DMS114 treated with DMSO at 0.1 percent for 48 hours (cell line): Measurements from ENCODE around the gene MFSD12.
"Not testable (repeated sequence)": the region's sequence is repeated elsewhere in the genome, so short reads cannot be mapped to it uniquely, and the experiment has no call there.

ENCODE experiments used
- DNase-seq: peaks from one replicate; lab custom pipeline; 2025; ENCODE audit not compliant: unreplicated experiment; lab: John Stamatoyannopoulos, UW

Gene MFSD12

DNA sequence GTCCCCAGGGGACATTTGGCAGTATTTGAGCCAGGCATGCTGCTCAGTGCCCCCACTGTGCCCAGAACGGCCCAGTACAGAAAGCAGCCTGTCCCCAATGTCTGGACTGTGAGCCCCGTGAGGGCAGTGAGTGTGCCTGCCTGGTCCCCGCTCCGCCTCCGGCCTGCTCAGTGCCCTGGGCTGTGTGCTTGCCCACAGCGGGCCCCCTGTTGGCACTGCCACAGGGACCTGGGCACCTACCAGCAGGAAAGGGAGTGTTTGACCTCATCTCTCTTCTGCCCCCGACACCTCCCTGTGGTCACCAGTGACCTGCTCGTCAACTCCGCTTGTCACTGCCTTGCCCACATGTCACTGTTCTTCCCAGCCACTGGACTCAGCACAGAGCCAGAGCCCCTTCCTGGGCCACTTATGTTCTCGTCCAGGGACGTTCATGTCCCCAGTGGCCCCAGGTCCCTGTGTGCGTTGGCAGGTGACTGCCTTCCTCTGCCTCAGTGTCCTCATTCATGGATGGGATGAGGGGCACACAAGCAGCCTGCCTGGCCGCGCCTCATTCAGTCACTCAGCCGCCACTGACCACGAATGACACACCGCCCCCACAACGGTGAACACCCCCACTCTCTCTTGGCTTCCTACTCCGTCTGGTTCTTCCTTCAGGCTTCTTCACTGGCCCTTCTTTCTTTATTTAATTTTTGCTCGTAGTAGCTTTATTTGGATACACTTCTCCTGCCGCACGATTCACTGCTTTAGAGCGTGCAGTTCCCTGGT is 48.4 kb downstream of the MFSD12 start:
- DNase-seq = no peak

DNA sequence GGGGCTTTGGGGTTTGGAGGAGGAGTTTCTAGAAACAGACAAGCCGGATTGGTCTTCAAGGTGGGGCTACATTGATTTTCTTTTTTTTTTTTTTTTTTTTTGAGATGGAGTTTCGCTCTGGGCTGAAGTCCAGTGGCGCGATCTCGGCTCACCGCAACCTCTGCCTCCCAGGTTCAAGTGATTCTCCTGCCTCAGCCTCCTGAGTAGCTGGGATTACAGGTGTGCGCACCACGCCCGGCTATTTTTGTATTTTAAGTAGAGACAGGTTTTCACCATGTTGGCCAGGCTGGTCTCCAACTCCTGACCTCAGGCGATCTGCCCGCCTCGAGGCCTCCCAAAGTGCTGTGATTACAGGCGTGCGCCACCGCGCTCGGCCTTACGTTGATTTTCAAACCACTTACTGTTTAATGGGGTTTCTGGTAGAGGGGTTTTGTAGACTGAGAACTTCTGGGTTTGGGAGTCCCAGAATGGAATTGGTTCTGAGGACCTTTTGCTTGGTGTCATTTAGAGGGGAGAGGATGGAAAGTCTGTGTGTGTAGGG is 49.2 kb downstream of the MFSD12 start:
- not testable (repeated sequence) for DNase-seq

- DNase-seq = no peak
These were observed 49.8 kb downstream of the MFSD12 start for GRCh38 chr19:3507371-3508120.

- no peak for DNase-seq
These were observed 50.7 kb downstream of the MFSD12 start for GRCh38 chr19:3506384-3507340.

- DNase-seq = peak; percentile 80
These were observed 51.6 kb downstream of the MFSD12 start, which contains the start of gene FZR1 for GRCh38 chr19:3505598-3506383. FZR1 (plus strand) TSS chr19:3506311; CDS start chr19:3522990, 16,679 bp downstream.

DNA sequence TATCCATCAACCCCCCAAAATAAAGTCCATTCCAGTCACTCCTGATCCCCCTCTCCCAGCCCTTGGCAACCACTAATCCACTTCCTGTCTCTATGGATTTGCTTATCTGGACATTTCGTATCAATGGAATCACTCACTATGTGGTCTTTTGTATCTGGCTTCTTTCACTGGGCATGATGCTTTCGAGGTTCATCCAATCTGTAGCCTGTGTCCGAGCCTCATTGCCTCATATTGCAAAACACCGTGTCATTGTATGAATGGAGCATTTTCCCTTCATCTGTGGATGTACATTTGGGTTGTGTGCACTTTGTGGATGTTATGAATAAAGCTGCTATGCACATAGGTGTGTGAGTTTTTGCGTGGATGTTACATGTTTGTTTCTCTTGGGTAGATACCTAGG is 52.7 kb downstream of the MFSD12 start:
- DNase-seq = no peak

- no peak for DNase-seq
These were observed 54.3 kb downstream of the MFSD12 start for GRCh38 chr19:3503036-3503572.

DNA sequence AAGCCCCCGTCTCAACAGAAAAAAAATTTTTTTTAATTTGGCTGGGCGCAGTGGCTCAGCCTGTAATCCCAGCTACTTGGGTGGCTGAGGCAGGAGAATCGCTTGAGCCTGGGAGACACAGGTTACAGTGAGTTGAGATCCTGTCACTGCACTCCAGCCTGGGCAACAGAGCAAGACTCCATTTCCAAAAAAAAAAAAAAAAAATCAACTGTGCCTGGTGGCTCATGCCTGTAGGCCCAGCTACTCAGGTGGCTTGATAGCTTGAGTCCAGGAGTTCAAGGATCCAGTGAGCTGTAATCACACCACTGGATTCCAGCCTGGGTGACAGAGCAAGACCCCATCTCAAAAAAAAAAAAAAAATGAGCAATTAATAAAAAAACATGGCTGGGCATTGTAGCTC is 55.6 kb downstream of the MFSD12 start:
- DNase-seq = no peak

DNA sequence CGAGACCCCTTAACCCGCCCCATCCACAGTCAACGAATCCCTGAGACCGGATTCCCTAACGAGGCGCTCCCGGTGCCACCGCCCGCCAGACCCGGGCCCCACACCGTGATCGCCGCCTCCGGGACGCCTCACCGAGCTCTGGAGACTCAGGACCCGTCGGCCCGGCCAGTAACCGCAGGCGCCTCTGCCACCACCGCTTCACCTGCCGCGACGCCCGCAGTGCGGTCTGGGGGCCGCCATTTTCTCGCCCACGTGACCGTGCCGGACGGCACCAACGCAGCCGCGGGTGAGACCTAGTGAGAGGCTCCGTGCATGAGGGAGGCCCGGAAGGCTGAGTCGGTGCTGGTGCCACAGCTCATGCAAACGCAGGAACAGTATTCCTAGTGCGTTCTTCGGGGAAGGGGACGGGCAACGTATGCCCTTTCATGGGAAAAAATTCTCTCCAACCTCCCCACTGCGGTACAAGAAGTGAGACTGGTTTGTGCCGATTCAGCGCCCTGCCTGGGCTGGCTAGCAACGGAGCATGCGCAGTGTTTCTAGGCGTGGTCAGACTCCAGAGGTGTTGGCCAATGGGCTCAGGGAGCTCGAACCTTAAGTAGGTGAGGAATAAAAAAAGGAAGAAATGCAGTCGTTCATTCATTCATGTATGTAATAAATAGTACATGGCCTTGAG is 56.8 kb downstream of the MFSD12 start, which contains the start of gene DOHH:
Gene DOHH (minus strand): TSS at position 246 of the 673 bp plus-strand sequence. CDS start 3,860 bp downstream, outside the sequence.
- DNase-seq = peak; percentile 88

DNA sequence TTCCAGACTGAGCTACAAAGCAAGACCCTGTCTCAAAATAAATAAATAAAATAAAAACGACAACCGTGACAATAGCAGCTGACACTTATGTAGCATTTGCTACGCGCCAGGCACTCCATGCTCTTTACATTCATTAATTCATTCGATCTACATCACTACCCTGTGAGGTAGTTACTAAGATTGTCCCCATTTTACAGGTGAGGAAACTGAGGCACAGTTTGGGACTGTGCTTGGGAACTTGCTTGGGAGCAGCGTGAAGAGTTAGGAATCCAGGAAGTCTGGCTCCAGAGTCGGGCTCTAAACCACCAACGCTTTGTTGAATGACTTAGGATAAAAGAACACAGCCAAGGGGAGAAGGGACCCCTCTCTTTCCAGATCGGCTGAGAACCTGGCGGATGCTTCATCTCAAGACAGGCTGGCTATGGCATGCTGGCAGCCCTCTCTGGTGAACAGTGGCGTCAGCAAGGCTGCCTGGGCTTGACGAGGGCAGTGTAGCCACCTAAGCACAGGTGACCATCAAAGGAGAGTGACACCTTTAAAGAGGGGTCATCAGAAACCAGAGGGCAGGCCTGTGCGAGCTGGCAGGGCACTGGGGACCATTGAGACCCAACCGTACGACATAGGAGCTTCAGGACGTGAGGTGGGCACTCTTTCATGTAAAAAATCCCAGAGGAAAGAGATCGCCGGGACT is 57.5 kb downstream of the MFSD12 start:
- DNase-seq = no peak

DNA sequence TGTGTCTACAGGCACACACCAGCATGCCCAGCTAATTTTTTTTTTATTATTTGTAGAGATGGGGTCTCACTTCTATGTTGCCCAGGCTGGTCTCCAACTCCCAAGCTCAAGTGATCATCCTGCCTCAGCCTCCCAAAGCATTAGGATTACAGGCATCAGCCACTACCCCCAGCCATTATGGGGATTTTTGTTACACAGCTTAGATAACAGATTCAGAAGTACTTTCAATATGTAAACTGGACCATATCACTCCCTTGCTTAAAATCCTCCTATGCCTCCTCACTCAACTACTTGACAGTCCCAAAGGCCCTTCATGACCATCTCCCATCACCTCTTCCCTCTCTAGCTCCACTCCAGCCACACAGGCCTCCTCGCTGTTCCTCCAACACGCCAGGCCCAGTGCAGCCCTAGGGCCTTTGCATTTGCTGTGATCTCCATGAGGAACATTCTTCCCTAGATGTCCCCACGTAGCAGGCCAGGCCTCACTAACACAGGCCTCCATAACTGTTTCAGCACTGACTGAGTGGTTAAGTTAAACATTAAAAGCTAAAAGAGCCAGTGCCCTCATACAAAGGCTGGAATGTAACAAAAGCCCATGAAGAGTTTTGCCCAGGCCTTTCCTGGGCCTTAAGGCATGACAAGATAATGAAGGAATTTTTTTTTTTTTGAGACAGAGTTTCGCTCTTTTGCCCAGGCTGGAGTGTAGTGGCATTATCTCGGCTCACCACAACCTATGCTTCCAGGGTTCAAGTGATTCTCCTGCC is 59.4 kb downstream of the MFSD12 start:
- DNase-seq = no peak

DNA sequence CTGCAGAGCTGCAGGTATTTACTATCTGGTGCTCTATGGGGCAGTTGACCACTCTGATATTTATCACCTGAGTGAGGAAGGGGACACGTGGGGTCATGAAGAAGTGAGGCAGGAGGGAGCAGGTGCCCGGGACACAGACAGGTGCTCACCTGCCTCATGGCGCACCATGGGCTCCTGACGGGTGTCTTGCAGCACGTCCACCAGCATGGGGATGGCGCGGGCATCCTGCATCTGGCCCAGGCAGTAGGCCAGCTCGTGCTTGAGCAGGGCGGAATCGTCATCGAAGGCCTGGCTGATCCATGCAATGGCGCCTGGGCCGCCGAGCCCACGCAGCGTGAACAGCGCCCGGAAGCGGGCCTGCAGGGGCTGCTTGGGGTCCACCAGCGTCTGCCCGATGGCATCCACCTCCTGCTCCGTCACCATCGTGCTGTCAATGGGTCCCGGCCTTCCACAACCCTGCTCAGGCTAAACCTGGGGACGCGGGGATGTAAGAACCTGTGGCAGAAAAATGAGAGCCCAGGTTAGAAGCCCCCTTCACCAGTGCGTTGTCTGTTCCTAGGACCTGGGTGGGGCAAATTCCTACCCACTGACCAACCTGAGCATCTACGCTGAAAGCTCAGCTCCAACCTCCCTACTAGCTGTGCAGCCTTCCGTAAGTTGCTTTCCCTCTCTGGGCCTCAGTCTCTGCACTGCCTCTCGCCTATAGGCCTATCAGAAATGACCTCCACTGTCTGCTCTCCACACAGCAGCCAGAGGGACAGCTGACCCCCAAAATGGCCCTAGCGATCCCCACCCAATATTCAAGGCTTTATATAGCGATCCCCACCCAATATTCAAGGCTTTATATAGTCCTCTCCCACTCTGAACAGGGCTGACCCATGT is 60.8 kb downstream of the MFSD12 start:
- DNase-seq = no peak

DNA sequence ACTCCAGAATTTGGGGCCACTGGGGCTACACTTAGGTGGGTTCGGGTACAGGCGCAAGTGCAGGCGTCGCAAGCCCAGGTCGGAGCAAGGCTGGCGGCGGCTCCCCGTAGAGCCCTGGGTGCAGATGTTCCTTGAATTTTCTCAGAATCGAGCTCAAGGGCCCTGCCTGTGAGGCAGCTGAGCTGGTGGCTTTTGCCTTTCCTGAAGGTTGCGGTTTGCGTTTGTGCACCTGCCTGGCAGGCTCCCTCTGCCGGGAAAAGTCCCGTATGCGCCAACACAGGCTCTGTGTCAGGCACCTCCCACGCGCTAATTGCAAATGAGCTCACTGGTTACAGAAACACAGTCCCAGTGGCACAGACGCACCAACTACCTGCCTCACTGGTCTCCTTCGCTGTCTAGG is 62.8 kb downstream of the MFSD12 start:
- no peak for DNase-seq
